ENCODE results near the gene CLP1. TPM values are rescaled to one million over a fixed set of nuclear protein-coding genes. Genes with fewer than 3 reads are reported as not detected.

CLP1 gene
- total RNA-seq, 1 donor from 2014 or later, result 12.5 TPM

- intact Hi-C loops (cut with DNase I), result no loop called here
- DNase-seq, result no peak
- ATAC-seq, result no peak
- no peaks in the 10 kb centered on the region for H3K4me1 ChIP-seq
- no peaks in the 10 kb centered on the region for H3K9me3 ChIP-seq
- H3K4me3 ChIP-seq, result no peak overlapping the region
- H3K27me3 ChIP-seq (ENCODE audit: low read depth), result no peaks in the 10 kb centered on the region
- H3K36me3 ChIP-seq, result no peaks in the 10 kb centered on the region
- H3K27ac ChIP-seq, result no peak overlapping the region
- TF ChIP-seq CTCF (IDR thresholded peaks at IDR 0.05), result no peak
Measured at GRCh38 chr11:57630171-57630570, 27.4 kb upstream of the CLP1 start.

- Histone ChIP-seq H3K27me3 (ENCODE audit: low read depth) (no peaks in the 10 kb centered on the region), H3K4me1 (no peaks in the 10 kb centered on the region), H3K36me3 (no peaks in the 10 kb centered on the region), H3K27ac (no peak overlapping the region), H3K9me3 (no peaks in the 10 kb centered on the region), H3K4me3 (no peak overlapping the region)
- no peak for DNase-seq
- no peak for TF ChIP-seq CTCF (IDR thresholded peaks at IDR 0.05)
- intact Hi-C loops (cut with DNase I), result no loop called here
- ATAC-seq, result no peak
Measured at GRCh38 chr11:57632116-57632515, 25.4 kb upstream of the CLP1 start.

GRCh38 chr11:57633394-57634070 lies 24.0 kb upstream of the CLP1 start:
- Histone ChIP-seq H3K9me3 (no peaks in the 10 kb centered on the region), H3K27me3 (ENCODE audit: low read depth) (no peaks in the 10 kb centered on the region), H3K4me3 (no peak overlapping the region), H3K36me3 (no peaks in the 10 kb centered on the region), H3K27ac (no peak overlapping the region), H3K4me1 (peaks cover 7% of the 10 kb centered on the region)
- no peak for TF ChIP-seq CTCF (IDR thresholded peaks at IDR 0.05)
- intact Hi-C loops (cut with DNase I), result no loop called here
- ATAC-seq (no peak), DNase-seq (no peak)

- TF ChIP-seq CTCF (IDR thresholded peaks at IDR 0.05), result no peak
- intact Hi-C loops (cut with DNase I), result no loop called here
- Histone ChIP-seq H3K27ac (no peak overlapping the region), H3K36me3 (no peaks in the 10 kb centered on the region), H3K4me1 (peaks cover 9% of the 10 kb centered on the region), H3K9me3 (no peaks in the 10 kb centered on the region), H3K4me3 (no peak overlapping the region), H3K27me3 (ENCODE audit: low read depth) (no peaks in the 10 kb centered on the region)
- ATAC-seq (no peak), DNase-seq (no peak)
Measured at GRCh38 chr11:57634311-57634710, 23.3 kb upstream of the CLP1 start.

GRCh38 chr11:57635246-57635645 lies 22.3 kb upstream of the CLP1 start:
- no peak overlapping the region for H3K4me3 ChIP-seq
- TF ChIP-seq CTCF (IDR thresholded peaks at IDR 0.05), result no peak
- no peak overlapping the region for H3K27ac ChIP-seq
- no peaks in the 10 kb centered on the region for H3K36me3 ChIP-seq
- ATAC-seq (no peak), DNase-seq (no peak)
- no peaks in the 10 kb centered on the region for H3K27me3 ChIP-seq (ENCODE audit: low read depth)
- peaks cover 18% of the 10 kb centered on the region for H3K4me1 ChIP-seq
- no peaks in the 10 kb centered on the region for H3K9me3 ChIP-seq
- intact Hi-C loops (cut with DNase I), result no loop called here
